ENCODE results near the gene CDC123.
"Not testable (repeated sequence)": the region's sequence is repeated elsewhere in the genome, so short reads cannot be mapped to it uniquely, and the experiment has no call there.

The CDC123 gene

GRCh38 chr10:12235116-12235694, 39.2 kb downstream of the CDC123 start:
- TF ChIP-seq GATA1 (IDR thresholded peaks at IDR 0.05; ENCODE audit: low read depth, low read length) = no peak
- no peak for TF ChIP-seq POLR2A (IDR thresholded peaks at IDR 0.05; ENCODE audit: low read length)
- DNase-seq = no peak

GRCh38 chr10:12235796-12236195, 39.8 kb downstream of the CDC123 start:
- no peak for TF ChIP-seq POLR2A (IDR thresholded peaks at IDR 0.05; ENCODE audit: low read length)
- TF ChIP-seq GATA1 (IDR thresholded peaks at IDR 0.05; ENCODE audit: low read depth, low read length) = no peak
- DNase-seq = no peak

GRCh38 chr10:12237265-12238220, 41.6 kb downstream of the CDC123 start:
- TF ChIP-seq GATA1 (IDR thresholded peaks at IDR 0.05; ENCODE audit: low read depth, low read length) (no peak), POLR2A (IDR thresholded peaks at IDR 0.05; ENCODE audit: low read length) (no peak)
- no peak for DNase-seq

- DNase-seq = no peak
- no peak for TF ChIP-seq POLR2A (IDR thresholded peaks at IDR 0.05; ENCODE audit: low read length)
Measured at GRCh38 chr10:12238821-12239220, 42.8 kb downstream of the CDC123 start.

- DNase-seq = no peak
- TF ChIP-seq GATA1 (IDR thresholded peaks at IDR 0.05; ENCODE audit: low read depth, low read length) (no peak), POLR2A (IDR thresholded peaks at IDR 0.05; ENCODE audit: low read length) (no peak)
Measured at GRCh38 chr10:12241810-12242529, 46.0 kb downstream of the CDC123 start.

GRCh38 chr10:12243864-12244620, 48.1 kb downstream of the CDC123 start:
- no peak for DNase-seq
- TF ChIP-seq POLR2A (IDR thresholded peaks at IDR 0.05; ENCODE audit: low read length) (no peak), GATA1 (IDR thresholded peaks at IDR 0.05; ENCODE audit: low read depth, low read length) (no peak)

GRCh38 chr10:12250181-12250580, 54.2 kb downstream of the CDC123 start:
- no peak for DNase-seq
- no peak for TF ChIP-seq POLR2A (IDR thresholded peaks at IDR 0.05; ENCODE audit: low read length)
- TF ChIP-seq GATA1 (IDR thresholded peaks at IDR 0.05; ENCODE audit: low read depth, low read length) = no peak

- DNase-seq = not testable (repeated sequence)
Measured at GRCh38 chr10:12250702-12251101, 54.7 kb downstream of the CDC123 start.

- TF ChIP-seq GATA1 (IDR thresholded peaks at IDR 0.05; ENCODE audit: low read depth, low read length) = no peak
- TF ChIP-seq POLR2A (IDR thresholded peaks at IDR 0.05; ENCODE audit: low read length) = no peak
- no peak for DNase-seq
Measured at GRCh38 chr10:12251581-12251980, 55.6 kb downstream of the CDC123 start.

GRCh38 chr10:12252882-12253546, 57.0 kb downstream of the CDC123 start:
- peak; percentile 49 to 52 for DNase-seq
- TF ChIP-seq GATA1 (IDR thresholded peaks at IDR 0.05; ENCODE audit: low read depth, low read length) = no peak
- no peak for TF ChIP-seq POLR2A (IDR thresholded peaks at IDR 0.05; ENCODE audit: low read length)

- no peak for DNase-seq
- TF ChIP-seq GATA1 (IDR thresholded peaks at IDR 0.05; ENCODE audit: low read depth, low read length) (no peak), POLR2A (IDR thresholded peaks at IDR 0.05; ENCODE audit: low read length) (no peak)
Measured at GRCh38 chr10:12255048-12255447, 59.1 kb downstream of the CDC123 start.

GRCh38 chr10:12259988-12260387, 64.0 kb downstream of the CDC123 start:
- no peak for TF ChIP-seq GATA1 (IDR thresholded peaks at IDR 0.05; ENCODE audit: low read depth, low read length)

GRCh38 chr10:12262278-12262981, 66.4 kb downstream of the CDC123 start:
- no peak for DNase-seq
- TF ChIP-seq POLR2A (IDR thresholded peaks at IDR 0.05; ENCODE audit: low read length) = no peak
- no peak for TF ChIP-seq GATA1 (IDR thresholded peaks at IDR 0.05; ENCODE audit: low read depth, low read length)

More at GRCh38 chr10:12259988-12260387, 64.0 kb downstream of the CDC123 start:
- no peak for DNase-seq
